GM18526 (cell line): Measurements from ENCODE around the gene ARHGAP24.

Experiments
- POLR2A ChIP-seq: IDR thresholded peaks from 3 replicates; pipeline ENCODE4 v1.6.1; 2011; ENCODE audit not compliant: insufficient read length; ENCODE audit errors: extremely low read depth

The ARHGAP24 gene

GRCh38 chr4:85534120-85534519 lies 59.2 kb downstream of the ARHGAP24 start:
- no peak for TF ChIP-seq POLR2A

DNA sequence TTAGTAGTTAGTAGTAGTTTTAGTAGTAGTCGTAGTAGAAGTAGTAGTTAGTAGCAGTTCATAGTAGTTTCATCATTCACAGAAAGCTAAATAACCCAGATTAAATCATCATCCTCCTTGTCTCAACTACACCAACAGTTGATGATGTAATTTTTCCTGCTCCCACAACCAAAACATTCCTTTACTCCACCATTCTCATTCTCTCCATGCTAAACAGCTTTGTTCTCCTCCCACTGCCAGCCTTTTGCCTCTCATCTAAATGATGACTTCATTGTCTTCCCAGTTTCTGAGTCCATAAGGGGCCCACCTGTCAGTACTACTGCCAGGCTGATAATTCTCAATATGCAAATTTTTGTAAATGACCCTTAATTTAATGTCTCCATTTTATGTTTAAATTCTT lies 68.9 kb downstream of the ARHGAP24 start:
- TF ChIP-seq POLR2A, result no peak

DNA sequence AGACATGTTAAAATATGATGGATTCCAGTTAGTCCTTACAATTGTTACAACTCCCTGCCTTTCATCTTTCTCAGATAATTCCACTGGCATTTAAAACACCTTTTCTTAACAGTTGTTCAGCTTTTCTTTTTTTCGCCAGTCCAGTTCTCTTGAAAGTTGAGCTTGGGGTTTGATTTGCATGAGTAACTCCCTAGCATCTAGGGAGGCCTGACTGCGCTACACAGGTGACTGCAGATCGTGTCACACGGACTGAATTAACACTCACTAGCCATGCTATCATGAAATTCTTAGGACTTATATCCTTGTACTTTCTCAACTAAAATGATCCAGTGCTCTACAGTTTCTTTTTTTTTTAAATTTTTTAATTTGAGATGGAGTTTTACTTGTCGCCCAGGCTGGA lies 69.8 kb downstream of the ARHGAP24 start:
- no peak for TF ChIP-seq POLR2A

GRCh38 chr4:85548116-85548515 lies 73.2 kb downstream of the ARHGAP24 start:
- no peak for TF ChIP-seq POLR2A

- no peak for TF ChIP-seq POLR2A
These were observed 73.9 kb downstream of the ARHGAP24 start for GRCh38 chr4:85548841-85549240.

GRCh38 chr4:85555206-85555605 lies 80.3 kb downstream of the ARHGAP24 start:
- no peak for TF ChIP-seq POLR2A

DNA sequence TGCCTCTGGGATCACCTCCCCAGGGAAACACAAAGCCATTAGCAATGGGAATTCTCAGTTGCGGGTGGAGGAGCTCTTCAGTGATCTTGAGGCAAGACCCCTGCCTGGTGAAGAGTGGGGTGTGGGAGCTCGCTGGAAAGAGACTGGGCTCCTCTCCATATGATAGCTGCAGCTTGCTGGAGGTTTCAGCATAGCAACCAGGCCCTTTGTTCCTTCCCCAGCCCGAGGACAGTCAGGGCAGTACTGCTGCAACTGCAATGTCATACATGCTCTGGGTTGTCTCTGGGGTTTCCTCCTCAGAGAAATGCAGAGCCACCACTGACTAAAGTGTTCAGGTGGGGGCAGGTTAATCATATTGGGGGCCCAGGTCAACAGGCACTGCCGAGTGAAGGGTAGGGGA lies 81.3 kb downstream of the ARHGAP24 start:
- no peak for TF ChIP-seq POLR2A

- no peak for TF ChIP-seq POLR2A
These were observed 82.3 kb downstream of the ARHGAP24 start for GRCh38 chr4:85557016-85557901.

GRCh38 chr4:85565761-85566480 lies 91.0 kb downstream of the ARHGAP24 start:
- no peak for TF ChIP-seq POLR2A

- no peak for TF ChIP-seq POLR2A
These were observed 94.9 kb downstream of the ARHGAP24 start for GRCh38 chr4:85569730-85570299.

DNA sequence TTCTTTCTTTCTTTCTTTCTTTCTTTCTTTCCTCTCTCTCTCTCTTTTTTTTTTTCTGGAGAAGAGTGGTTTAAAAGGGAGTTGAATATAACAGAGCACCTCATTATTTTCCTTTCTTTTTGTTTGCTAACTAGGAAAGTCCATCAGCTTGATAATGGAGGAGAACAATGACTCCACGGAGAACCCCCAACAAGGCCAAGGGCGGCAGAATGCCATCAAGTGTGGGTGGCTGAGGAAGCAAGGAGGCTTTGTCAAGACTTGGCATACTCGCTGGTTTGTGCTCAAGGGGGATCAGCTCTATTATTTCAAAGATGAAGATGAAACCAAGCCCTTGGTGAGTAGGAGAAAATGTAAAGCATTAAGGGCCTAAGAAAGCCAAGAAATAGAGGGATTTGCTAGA lies 95.4 kb downstream of the ARHGAP24 start:
- no peak for TF ChIP-seq POLR2A

GRCh38 chr4:85571008-85571407 lies 96.1 kb downstream of the ARHGAP24 start:
- TF ChIP-seq POLR2A, result no peak

DNA sequence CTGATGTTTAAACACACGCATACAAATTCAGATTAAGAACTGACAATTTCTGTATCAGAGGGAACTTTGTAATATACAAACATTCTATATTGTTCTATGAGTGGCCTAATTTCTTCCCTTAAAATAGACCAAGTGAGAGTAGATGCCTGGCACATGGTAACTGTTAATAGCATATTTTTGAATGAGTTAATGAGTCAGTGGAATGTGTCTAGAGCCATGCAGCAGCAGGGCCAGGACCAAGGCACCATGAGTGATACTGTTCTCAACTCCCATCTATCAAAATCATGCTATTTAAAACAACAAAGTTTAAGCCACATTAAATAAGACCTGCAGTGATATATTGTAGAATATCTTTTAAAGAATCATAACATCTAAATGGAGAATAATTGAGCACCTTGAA lies 98.3 kb downstream of the ARHGAP24 start:
- TF ChIP-seq POLR2A, result no peak

GRCh38 chr4:85577307-85577706 lies 102.4 kb downstream of the ARHGAP24 start:
- no peak for TF ChIP-seq POLR2A

DNA sequence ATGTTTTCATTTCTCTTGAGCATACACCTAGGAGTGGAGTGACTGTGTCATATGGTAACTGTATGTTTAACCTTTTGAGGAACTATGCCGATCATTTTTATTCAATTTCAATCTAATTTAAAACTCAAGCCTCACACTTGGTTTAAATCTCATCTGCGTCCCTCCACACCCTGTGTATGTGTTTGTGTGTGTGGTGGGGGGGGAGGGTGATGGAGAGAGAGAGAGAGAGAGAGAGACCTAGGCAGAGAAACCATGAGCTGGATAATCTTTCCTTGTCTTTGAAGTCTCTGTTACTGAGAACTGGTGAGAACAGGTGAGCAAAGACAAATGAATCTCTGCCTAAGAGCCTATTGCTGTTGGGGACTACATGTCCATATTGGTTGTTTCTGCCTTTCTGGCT lies 105.0 kb downstream of the ARHGAP24 start:
- TF ChIP-seq POLR2A, result no peak

GRCh38 chr4:85580489-85580888 lies 105.5 kb downstream of the ARHGAP24 start:
- no peak for TF ChIP-seq POLR2A
